Measurements from ENCODE around the gene HCLS1. TPM values are rescaled to one million over a fixed set of nuclear protein-coding genes. Genes with fewer than 3 reads are reported as not detected.
A peak's percentile ranks its signal among the peaks of the same experiment; 100 is the strongest.

HCLS1 gene
- total and polyA plus RNA-seq, 12 donors = 4.5 to 101 (median 51.4) TPM

DNA sequence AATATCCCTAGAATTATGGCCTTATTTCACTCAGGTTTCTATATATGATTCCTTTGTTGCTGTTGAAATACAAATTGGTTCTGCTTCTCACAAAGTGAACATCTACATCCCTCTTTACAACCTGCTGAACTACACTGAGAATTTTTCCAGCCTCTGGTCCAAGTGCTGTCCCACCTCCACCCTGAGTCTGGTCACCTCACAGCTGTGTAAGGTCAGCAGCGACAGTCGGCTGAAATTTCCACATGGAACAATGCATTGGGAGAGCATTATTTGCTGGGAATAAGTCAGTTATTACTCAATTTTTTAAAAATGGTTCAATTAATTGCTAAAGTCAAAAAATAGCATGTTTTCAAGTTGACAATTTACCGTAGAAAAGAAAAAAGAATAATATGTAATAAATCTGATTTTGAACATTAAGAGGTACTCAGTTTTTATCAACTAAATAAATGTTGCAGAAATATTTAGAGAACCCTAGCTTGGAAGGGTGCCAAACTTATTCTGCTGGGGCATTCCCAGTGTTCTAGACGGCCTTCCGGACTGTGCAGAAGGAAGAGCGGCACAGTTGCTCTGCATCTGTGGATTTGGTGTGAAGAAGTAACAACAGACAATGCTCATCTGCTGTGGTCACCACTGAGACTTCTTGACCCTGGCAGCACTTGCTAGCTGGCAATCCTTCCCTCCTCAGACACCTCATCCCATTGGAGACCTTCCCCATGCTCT is 1.8 kb downstream of the HCLS1 start:
- intact Hi-C loops (cut with DNase I) = no loop called here

DNA sequence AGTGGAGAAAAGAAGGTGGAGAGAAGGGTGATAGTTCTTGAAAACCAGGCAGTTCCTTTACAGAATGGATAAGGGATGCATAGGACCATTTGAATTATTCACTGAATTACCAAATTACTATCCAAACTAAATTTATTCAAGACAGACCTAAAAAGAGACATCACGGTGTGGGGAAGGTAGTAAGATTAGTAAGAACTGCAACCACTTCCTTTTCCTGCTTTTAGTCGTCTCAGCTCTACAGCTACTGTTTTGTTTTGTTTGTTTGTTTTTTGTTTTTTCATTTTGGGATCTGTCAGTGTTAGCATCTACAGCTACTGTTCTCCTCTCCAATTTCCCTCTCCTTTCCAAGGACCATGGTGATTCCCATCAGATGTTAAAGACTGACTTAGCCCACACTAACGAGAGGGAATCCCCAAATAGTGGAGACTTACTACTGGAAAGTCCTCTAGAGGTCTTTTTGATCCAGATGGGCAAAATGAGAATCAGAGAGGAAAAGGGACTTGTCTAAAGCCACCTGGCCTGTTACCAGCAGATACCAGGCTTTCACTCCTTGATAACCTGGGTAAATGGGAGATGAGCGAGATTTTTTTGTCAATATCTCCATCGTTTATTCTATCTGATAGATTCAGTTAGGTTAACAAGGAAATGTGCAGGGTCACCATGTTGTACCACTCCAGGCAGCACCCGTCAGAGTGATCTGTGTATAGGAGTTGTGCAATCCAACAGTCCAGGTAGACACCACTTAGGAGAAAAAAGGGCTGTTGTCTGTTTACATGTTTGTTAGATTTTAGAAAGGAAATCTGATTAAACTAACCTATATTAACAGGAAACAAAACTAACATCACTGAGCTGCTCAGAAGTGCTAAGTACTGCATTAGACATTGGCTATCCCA is 6.0 kb downstream of the HCLS1 start:
- Histone ChIP-seq H3K4me1 (replicated peaks in 1 of 2) (peaks cover 0 to 6% of the 10 kb centered on the region in 2 donors), H3K36me3 (replicated peaks in 1 of 2) (no peaks in the 10 kb centered on the region), H3K9me3 (replicated peaks in 1 of 3) (no peaks in the 10 kb centered on the region), H3K27me3 (no peaks in the 10 kb centered on the region), H3K27ac (no peak overlapping the region), H3K4me3 (no peak overlapping the region)
- 76 to 81% (median 80%) methylated on average over 6 of the region's 6 CpGs for WGBS, 4 donors
- no peak for DNase-seq
- TF ChIP-seq POLR2A (IDR thresholded peaks at IDR 0.05) = no peak
- TF ChIP-seq, protein P1, sequence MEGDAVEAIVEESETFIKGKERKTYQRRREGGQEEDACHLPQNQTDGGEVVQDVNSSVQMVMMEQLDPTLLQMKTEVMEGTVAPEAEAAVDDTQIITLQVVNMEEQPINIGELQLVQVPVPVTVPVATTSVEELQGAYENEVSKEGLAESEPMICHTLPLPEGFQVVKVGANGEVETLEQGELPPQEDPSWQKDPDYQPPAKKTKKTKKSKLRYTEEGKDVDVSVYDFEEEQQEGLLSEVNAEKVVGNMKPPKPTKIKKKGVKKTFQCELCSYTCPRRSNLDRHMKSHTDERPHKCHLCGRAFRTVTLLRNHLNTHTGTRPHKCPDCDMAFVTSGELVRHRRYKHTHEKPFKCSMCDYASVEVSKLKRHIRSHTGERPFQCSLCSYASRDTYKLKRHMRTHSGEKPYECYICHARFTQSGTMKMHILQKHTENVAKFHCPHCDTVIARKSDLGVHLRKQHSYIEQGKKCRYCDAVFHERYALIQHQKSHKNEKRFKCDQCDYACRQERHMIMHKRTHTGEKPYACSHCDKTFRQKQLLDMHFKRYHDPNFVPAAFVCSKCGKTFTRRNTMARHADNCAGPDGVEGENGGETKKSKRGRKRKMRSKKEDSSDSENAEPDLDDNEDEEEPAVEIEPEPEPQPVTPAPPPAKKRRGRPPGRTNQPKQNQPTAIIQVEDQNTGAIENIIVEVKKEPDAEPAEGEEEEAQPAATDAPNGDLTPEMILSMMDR (IDR thresholded peaks at IDR 0.05) = no peak
- intact Hi-C loops (cut with DNase I) = no loop called here

More for the DNA sequence above, 1.8 kb downstream of the HCLS1 start:
- no peak for TF ChIP-seq POLR2A (IDR thresholded peaks at IDR 0.05)
- TF ChIP-seq, protein P1 (IDR thresholded peaks at IDR 0.05) = no peak
- H3K27ac ChIP-seq = no peak overlapping the region
- H3K9me3 ChIP-seq (replicated peaks in 1 of 3) = no peaks in the 10 kb centered on the region
- H3K27me3 ChIP-seq = no peaks in the 10 kb centered on the region
- H3K4me1 ChIP-seq (replicated peaks in 1 of 2) = peaks cover 0 to 6% of the 10 kb centered on the region in 2 donors
- H3K4me3 ChIP-seq = peak overlapping the region in 1 of 4 donors; percentile 8
- 61 to 76% (median 70%) methylated on average over 6 of the region's 6 CpGs for WGBS, 4 donors
- no peak for DNase-seq
- H3K36me3 ChIP-seq (replicated peaks in 1 of 2) = peaks cover 0 to 12% of the 10 kb centered on the region in 2 donors

DNA sequence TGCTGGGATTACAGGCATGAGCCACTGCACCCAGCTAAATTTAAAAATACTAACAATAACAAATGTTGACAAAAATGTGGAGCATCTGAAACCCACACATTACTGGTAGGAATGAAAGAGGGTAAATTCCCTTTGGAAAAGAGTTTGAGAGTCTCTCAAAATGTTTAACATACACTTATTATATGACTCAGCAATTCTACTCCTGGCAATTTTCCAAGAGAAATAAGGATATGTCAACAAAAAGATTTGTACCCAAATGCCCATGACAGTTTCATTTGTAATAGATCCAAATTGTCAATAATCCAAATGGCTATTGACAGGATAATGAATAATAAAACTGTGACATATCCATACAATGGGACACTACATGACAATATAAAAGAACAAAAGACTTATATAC is 9.0 kb downstream of the HCLS1 start:
- Histone ChIP-seq H3K27me3 (no peaks in the 10 kb centered on the region), H3K4me1 (replicated peaks in 1 of 2) (peaks cover 17 to 21% of the 10 kb centered on the region in 2 donors), H3K27ac (no peak overlapping the region), H3K4me3 (no peak overlapping the region), H3K36me3 (replicated peaks in 1 of 2) (no peaks in the 10 kb centered on the region), H3K9me3 (replicated peaks in 1 of 3) (no peaks in the 10 kb centered on the region)
- intact Hi-C loops (cut with DNase I) = no loop called here
- no peak for DNase-seq
- TF ChIP-seq, protein P1 (IDR thresholded peaks at IDR 0.05) = no peak
- TF ChIP-seq POLR2A (IDR thresholded peaks at IDR 0.05) = no peak

DNA sequence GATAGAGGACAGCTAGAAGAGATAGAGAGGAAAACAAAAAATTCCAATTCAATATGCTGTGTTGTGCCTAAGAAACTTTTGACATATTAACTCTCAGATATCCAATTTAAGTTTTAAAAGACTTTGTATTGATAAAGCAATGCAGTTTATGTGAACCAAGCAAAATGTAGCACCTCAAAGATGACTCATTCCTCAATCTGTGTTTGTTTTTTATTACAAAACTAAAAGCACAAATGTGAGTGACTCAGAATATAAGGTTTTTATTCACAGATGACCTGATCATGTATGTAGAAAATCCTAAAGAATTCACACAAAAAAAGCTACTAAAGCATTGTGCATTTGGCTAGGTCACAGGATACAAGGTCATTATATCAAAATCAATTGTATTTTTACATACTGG is 11.1 kb downstream of the HCLS1 start:
- Histone ChIP-seq H3K4me1 (replicated peaks in 1 of 2) (peaks cover 17 to 21% of the 10 kb centered on the region in 2 donors), H3K27me3 (no peaks in the 10 kb centered on the region), H3K27ac (no peak overlapping the region), H3K4me3 (no peak overlapping the region), H3K36me3 (replicated peaks in 1 of 2) (peaks cover 0 to 6% of the 10 kb centered on the region in 2 donors), H3K9me3 (replicated peaks in 1 of 3) (no peaks in the 10 kb centered on the region)
- no peak for TF ChIP-seq POLR2A (IDR thresholded peaks at IDR 0.05)
- TF ChIP-seq, protein P1 (IDR thresholded peaks at IDR 0.05) = no peak
- intact Hi-C loops (cut with DNase I) = no loop called here
- DNase-seq = no peak

Measured in adrenal gland (tissue), 12 donors.